NK-92 treated with Interleukin-12 subunit alpha and Interleukin-12 subunit beta, amount 100 ng/mL, for 24 hours (cell line): ENCODE results near the gene MTMR1.

ENCODE experiments used
- DNase-seq: peaks from one replicate; lab custom pipeline; 2025; lab: John Stamatoyannopoulos, UW

The MTMR1 gene

GRCh38 chrX:150692831-150693724, at the start of gene MTMR1:
Gene MTMR1 (plus strand): TSS chrX:150693396. CDS start chrX:150693531, 135 bp downstream.
- peak; percentile 32 for DNase-seq

GRCh38 chrX:150643958-150644357, 49.2 kb upstream of the MTMR1 start:
- no peak for DNase-seq

- DNase-seq = no peak
Observed at GRCh38 chrX:150644422-150644821, 48.8 kb upstream of the MTMR1 start.

GRCh38 chrX:150647331-150647730, 45.9 kb upstream of the MTMR1 start:
- DNase-seq = no peak

- DNase-seq = no peak
Observed at GRCh38 chrX:150648296-150648940, 44.8 kb upstream of the MTMR1 start.

GRCh38 chrX:150649096-150649870, 43.9 kb upstream of the MTMR1 start:
- no peak for DNase-seq

GRCh38 chrX:150651906-150652305, 41.3 kb upstream of the MTMR1 start:
- DNase-seq = no peak

DNA sequence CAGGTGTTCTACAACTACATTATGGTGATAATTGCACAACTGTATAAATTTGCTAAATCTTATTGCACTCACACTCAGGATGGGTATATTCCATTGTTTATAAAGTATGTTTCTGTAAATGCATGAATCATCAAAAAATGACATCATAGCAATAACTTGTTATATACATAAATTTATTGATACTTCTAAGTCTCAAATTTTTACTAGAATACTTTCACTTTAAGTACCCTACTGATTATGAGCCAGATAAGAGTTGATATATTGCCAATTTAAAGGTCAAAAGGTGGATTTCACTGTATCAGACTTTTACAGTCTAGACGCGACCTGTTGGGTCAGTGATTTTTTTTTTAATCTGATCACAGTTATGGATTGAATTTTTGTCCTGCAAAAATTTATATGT, 37.4 kb upstream of the MTMR1 start:
- no peak for DNase-seq

DNA sequence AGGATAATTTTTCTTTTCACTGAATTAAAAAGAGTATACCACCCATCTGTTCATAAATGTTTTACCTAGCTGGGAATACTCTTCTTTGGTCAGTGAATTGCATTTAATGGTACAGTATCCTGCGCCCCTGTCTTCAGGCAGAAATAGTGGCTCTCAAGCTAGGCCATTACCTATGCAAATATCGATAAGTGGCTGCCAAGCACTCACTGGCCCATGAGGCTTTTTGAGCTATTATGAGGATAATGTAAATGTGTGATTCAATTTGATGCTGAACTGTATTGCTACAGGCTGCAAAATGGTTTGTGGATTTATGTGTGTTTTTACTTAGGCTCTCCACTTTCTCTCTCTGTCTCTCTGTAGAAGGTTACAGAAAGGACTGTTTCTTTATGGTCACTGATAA, 30.1 kb upstream of the MTMR1 start:
- no peak for DNase-seq

- no peak for DNase-seq
Observed at GRCh38 chrX:150664290-150664689, 28.9 kb upstream of the MTMR1 start.

DNA sequence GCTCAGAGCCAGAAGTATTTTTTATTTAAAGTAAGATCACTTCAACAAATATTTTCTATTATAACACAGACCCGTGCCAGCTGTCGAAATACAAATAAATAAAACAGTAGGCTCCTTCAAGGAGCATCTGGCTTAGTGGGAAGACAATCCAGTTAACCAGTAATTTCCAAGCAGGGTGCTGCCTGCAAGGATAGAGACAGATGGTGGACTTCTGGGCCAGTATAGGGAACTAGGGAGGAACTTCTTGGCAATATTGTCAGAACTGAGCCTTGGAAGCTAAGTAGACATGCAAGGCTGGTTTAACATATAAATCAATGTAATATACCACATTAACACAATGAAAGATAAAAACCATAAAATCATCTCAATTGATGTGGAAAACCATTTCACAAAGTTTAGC, 17.0 kb upstream of the MTMR1 start:
- DNase-seq = no peak

DNA sequence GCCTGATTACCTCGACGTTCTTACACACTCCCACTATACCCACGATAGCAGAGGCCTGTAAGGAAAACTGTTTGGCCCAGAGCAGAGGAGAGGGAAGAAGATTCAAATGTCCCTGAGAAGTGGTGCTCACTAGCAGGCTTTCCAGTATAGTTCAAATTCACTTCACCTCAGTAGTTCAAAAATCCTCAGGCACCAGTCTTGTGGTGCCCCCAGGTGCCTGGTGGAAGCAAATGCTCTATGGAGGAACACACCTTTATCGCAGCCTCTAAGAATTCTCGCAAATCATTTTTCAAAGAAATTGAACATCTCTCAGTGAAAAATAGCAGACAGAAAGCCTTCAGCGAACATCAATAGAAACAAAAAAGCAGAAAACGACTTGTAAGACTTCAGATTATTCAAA, 12.2 kb upstream of the MTMR1 start:
- no peak for DNase-seq

DNA sequence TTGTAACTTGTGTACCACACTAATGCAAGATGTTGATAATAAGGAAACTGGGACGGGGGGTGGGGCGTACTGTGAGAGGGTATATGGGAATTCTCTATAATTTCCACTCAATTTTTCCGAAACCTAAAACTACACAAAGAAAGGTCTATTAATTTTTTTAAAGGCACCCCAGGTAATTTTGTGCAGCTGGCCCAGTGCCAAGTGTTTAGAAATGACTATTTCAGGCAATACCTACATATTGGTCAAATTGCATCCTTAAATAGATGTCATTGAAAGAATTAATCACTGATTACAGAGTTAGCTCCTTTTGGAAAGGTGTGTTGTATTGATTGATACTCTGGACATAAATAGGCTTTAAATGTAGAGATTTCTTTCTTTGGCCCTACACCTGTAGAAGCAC, 10.1 kb upstream of the MTMR1 start:
- no peak for DNase-seq

DNA sequence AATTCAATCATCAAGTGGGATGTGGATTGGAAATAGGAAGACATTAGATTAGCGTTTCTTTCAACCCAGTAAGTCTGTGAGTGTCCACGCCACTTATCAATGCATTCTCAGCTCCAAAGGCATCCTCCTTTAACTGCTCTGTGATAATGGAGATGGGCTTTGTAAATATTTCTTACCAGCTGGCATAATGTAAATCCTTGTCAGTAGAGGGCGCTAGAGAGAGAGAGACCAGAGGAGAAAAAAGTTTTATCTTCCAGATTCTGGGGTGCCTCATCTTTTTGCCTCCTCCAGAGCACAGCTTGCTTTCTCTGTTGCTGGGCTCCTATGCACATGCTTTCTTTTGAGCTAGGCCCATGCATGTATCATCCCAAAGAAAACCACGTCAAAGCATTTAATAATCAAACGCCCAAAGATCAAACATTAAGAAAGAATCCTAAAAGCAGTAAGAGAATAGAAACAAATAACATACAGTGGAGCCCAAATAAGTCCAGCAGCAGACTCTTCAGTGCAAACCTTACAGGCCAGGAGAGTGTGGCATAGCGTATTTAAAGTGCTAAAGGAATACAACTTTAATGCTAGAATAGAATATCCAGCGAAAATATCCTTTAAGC, 9.6 kb upstream of the MTMR1 start:
- DNase-seq = no peak

DNA sequence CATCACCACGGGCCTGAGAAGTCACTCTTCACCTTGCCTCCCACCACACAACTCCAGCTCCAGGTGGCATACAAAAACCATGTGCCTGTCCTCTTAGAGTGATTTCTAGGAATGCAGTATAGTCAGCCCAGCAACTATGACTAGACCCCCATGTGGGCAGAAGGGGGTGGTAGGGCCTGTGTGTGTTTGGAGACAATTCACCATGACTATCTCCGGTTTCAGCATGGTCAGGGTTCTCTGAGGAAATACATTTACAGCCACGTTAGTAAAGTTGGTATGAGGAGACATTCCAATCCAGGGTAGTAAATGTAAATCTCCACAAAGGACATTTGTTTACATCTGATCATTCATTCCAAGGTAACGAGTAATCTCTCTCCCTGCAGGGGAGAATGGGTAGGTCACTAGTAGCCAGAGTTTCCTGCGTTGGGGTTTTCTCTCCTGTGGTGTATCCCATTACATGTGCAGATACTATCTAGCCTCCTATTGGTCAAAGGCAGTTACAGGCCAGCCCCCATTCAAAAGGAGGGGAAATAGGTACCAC, 4.2 kb upstream of the MTMR1 start:
- DNase-seq = no peak

- peak; percentile 3 for DNase-seq
Observed at GRCh38 chrX:150690126-150690525, 3.1 kb upstream of the MTMR1 start.

DNA sequence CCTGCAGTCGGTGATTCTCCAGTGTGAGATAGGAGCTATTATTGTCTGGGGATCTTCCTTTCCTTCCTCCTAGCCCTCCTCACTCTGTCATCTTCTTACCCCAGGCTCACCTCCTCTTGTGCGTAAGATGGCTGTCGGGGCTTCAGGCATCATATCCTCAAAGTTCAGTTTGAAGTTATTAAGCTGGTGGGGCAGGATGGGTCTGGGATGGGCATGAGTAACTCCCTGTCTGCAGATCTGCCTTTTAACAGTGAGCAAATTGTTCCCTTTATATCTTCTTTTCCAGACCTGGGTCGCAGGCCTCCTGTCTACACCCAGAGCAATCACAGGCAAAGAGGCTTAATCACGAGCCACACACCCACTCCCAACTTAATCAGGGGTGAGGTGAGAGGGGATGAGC, 900 bp upstream of the MTMR1 start:
- DNase-seq = no peak

DNA sequence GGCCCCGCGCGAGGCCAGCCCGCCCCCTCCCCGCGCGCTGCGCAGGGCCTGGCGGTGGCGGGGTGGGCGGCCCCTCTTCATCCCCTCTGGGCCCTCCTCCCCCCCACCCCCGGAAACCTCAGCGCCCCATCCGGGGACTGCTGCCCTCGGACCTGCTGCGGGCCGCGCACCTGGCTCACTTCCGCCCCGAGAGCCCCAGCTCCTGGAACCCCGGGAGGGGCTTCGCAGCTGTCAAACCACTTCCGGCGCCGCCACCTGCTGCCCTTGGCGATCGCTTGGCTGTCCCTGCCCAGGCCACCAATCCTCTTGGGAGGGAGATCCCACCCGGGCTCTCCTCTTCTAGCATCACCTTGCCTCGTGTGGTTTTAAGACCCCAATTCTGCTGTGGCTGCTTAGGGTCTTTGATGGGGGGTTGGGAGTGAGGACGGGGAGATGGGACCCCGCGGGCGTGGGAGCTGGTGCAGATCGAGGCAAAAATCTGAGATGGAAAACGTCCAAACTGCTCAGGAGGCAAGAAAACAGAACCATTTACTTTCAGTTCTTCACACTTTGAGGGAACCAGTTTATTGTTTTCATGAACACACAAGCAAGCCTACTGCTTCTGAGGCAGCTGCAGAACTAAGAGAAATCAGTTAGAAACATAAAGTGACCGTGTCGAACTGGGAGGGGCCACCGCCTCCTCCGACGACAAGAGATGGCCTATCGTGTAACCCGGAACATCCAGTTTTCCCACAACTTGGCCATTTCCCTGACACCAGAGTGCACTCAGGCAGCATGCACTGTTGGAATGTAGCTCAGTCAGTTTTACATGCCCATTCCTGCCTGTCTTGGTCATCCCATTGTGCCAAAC, 754 bp downstream of the MTMR1 start:
- peak; percentile 72 for DNase-seq

GRCh38 chrX:150694738-150695410, 1.7 kb downstream of the MTMR1 start:
- no peak for DNase-seq

DNA sequence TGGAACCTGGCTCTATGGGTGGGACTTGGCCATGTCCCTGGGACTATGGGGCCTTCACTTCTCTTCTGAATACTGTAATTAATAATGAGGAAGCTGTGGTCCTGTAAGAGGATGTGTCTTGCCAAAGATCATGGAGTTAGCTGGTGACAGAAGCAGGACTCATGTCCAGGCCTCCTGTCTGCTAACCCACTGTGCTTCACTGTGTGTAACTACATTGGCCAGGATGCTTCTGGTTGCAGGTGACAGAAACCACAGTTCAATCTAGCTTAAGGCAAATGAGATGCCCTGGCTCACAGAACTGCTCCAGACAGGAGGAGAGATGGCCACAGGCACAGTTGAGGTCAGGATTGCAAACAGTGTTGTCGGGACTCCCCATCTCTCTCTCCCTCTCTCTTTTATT, 3.1 kb downstream of the MTMR1 start:
- DNase-seq = no peak
